SK-N-SH treated with all-trans-retinoic acid at 6 μM for 48 hours (cell line): ENCODE data around the gene C19orf81.

Experiments used
- CREB5 ChIP-seq: fragments of 250-450 bp; sonication (Bioruptor Pico); IDR thresholded peaks from 2 replicates; pipeline ENCODE4 v1.5.1; 2020; ENCODE audit warnings: low read depth, mild to moderate bottlenecking, moderate library complexity
- CSRNP3 ChIP-seq: fragments of 250-450 bp; sonication (Bioruptor Pico); IDR thresholded peaks from 2 replicates; pipeline ENCODE4 v1.5.1; 2021; ENCODE audit warnings: mild to moderate bottlenecking, moderate library complexity
- ESRRG ChIP-seq: fragments of 250-450 bp; sonication (Bioruptor Pico); IDR thresholded peaks from 2 replicates; pipeline ENCODE4 v1.6.1; 2021; ENCODE audit warnings: mild to moderate bottlenecking
- ISL1 ChIP-seq: fragments of 250-450 bp; sonication (Bioruptor Pico); IDR thresholded peaks from 2 replicates; pipeline ENCODE4 v2.1.2; 2022; ENCODE audit warnings: mild to moderate bottlenecking, moderate library complexity
- PATZ1 ChIP-seq: fragments of 250-450 bp; sonication (Bioruptor Pico); IDR thresholded peaks from 2 replicates; pipeline ENCODE4 v1.8.0; 2020; ENCODE audit warnings: mild to moderate bottlenecking, moderate library complexity, borderline replicate concordance
- PPARA ChIP-seq: fragments of 250-450 bp; sonication (Bioruptor Pico); IDR thresholded peaks from 2 replicates; pipeline ENCODE4 v1.5.0; 2020; ENCODE audit warnings: mild to moderate bottlenecking, borderline replicate concordance
- TCF4 ChIP-seq: fragments of 250-450 bp; sonication (Bioruptor Pico); IDR thresholded peaks from 2 replicates; pipeline ENCODE4 v1.8.0; 2021; ENCODE audit warnings: mild to moderate bottlenecking, moderate library complexity, borderline replicate concordance
- TF ChIP-seq, protein P1 (sequence below): fragments of 250-450 bp; sonication (Bioruptor Pico); IDR thresholded peaks from 2 replicates; pipeline ENCODE4 v1.5.0; 2020; ENCODE audit warnings: mild to moderate bottlenecking, moderate library complexity

DNA sequence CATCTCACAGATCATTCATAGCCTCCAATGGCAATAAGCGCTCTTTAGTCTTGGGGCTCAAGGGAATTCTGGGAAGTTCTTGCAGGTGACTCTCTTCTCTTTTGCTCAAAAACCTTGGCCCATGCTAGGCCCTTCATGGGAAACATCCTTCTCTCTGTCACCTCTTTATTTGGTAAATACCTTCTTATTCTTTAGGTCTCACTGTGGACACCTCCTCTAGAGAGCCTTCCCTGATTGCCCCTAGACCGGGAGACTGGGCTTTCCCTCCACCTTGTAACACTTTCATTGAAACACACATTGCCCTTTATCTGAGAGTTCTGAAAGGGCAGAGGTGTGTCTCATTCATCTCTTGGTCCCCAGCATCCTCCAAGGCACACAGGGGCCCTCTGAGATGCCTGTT is 1.9 kb downstream of the C19orf81 start:
- TF ChIP-seq TCF4 (no peak), PPARA (no peak), CREB5 (CRISPR knock-in tag) (no peak), ISL1 (CRISPR knock-in tag) (no peak), CSRNP3 (CRISPR knock-in tag) (no peak), ESRRG (CRISPR knock-in tag) (no peak), PATZ1 (CRISPR knock-in tag) (no peak)
- TF ChIP-seq, protein P1, sequence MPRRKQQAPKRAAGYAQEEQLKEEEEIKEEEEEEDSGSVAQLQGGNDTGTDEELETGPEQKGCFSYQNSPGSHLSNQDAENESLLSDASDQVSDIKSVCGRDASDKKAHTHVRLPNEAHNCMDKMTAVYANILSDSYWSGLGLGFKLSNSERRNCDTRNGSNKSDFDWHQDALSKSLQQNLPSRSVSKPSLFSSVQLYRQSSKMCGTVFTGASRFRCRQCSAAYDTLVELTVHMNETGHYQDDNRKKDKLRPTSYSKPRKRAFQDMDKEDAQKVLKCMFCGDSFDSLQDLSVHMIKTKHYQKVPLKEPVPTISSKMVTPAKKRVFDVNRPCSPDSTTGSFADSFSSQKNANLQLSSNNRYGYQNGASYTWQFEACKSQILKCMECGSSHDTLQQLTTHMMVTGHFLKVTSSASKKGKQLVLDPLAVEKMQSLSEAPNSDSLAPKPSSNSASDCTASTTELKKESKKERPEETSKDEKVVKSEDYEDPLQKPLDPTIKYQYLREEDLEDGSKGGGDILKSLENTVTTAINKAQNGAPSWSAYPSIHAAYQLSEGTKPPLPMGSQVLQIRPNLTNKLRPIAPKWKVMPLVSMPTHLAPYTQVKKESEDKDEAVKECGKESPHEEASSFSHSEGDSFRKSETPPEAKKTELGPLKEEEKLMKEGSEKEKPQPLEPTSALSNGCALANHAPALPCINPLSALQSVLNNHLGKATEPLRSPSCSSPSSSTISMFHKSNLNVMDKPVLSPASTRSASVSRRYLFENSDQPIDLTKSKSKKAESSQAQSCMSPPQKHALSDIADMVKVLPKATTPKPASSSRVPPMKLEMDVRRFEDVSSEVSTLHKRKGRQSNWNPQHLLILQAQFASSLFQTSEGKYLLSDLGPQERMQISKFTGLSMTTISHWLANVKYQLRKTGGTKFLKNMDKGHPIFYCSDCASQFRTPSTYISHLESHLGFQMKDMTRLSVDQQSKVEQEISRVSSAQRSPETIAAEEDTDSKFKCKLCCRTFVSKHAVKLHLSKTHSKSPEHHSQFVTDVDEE (CRISPR knock-in tag): no peak
